ENCODE results near the gene FBXO30.
A peak's percentile ranks its signal among the peaks of the same experiment; 100 is the strongest.

FBXO30 gene

DNA sequence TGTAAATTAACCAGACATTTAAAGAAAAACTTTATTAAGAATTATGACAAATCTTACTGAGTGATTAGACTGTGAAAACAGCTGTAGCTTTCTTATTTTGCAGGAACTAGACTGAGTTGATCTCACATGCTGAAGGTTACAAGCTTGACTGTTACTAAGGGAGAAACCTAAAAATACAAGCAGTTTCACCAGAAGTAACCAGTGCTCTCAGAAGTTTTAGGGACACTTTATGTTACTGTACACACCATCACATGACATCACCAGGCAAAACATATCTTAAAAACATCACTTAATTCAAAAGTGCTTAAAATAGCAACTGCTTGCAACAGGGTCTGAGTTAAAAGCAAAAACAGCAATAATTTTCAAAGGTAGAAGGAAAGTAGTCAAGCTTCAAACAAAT, 5.4 kb downstream of the FBXO30 start:
- H3K79me1 ChIP-seq (replicated peaks; ENCODE audit: low read length, poor library complexity, severe bottlenecking) = peaks cover 9% of the 10 kb centered on the region

DNA sequence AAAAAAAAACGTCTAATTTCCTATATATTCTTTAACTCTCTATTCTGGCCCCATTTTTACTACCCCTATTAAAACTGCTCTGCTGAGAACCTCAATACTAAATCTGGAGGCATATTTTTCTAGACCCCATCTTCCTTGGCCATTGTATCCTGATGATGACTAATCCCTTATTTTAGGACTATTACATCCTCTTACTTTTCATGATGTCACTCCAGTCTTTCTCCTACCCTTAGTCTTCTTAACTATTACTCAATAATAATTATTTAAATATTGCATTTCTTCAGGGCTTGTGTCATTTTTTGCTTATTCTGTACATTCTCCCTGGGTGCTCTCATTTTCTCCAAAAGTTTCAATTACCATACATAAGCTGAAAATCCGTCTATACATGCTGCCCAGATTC, 6.4 kb downstream of the FBXO30 start:
- no peak overlapping the region for H2AFZ ChIP-seq (ENCODE audit: low read depth, low read length)
- no peak overlapping the region for H4K8ac ChIP-seq (ENCODE audit: low read length)
- peak; percentile 7 for DNase-seq
- H3K79me1 ChIP-seq (replicated peaks; ENCODE audit: low read length, poor library complexity, severe bottlenecking) = peaks cover 12% of the 10 kb centered on the region
- H2BK12ac ChIP-seq (ENCODE audit: low read length in 2 of 2) = no peak overlapping the region
- H2BK15ac ChIP-seq (ENCODE audit: low read depth, poor library complexity, severe bottlenecking) = no peak overlapping the region
- H2BK120ac ChIP-seq (ENCODE audit: low read depth, low read length) = no peak overlapping the region
- WGBS = 98% methylated on average over 1 of the region's 2 CpGs
- no peak overlapping the region for H4K91ac ChIP-seq (ENCODE audit: low read length)
- peaks cover 0 to 41% of the 10 kb centered on the region in 2 experiments for H3K36me3 ChIP-seq (ENCODE audit: control insufficient read depth in 1 of 2, insufficient read depth in 2 of 2, low read depth in 1 of 2, low read length in 2 of 2)
- H2BK5ac ChIP-seq (ENCODE audit: low read depth, low read length, poor library complexity, severe bottlenecking) = no peak overlapping the region
- H3K14ac ChIP-seq (ENCODE audit: low read length in 2 of 2) = no peak overlapping the region
- no peaks in the 10 kb centered on the region for H3K9me3 ChIP-seq (ENCODE audit: control insufficient read depth, low read length)
- no peaks in the 10 kb centered on the region for H3K27me3 ChIP-seq (ENCODE audit: control insufficient read depth in 1 of 2, insufficient read depth in 1 of 2, low read length in 2 of 2)
- H3K23ac ChIP-seq (ENCODE audit: low read length in 2 of 2) = no peak overlapping the region
- H2AK5ac ChIP-seq (ENCODE audit: low read length, severe bottlenecking) = no peak overlapping the region
- no peak overlapping the region for H3K9ac ChIP-seq (ENCODE audit: low read length)
- H3K18ac ChIP-seq (ENCODE audit: low read depth in 1 of 2, low read length in 2 of 2) = no peak overlapping the region
- no peak overlapping the region for H3K27ac ChIP-seq (ENCODE audit: low read length, poor library complexity, severe bottlenecking)
- H3K4me2 ChIP-seq (ENCODE audit: low read length, poor library complexity, severe bottlenecking) = no peak overlapping the region
- H3K4me1 ChIP-seq (ENCODE audit: control insufficient read depth, insufficient read depth, low read depth, low read length) = no peaks in the 10 kb centered on the region
- H3K4me3 ChIP-seq (ENCODE audit: insufficient read depth in 1 of 2, low read depth in 1 of 2, low read length in 2 of 2) = no peak overlapping the region
- no peak overlapping the region for H3K4ac ChIP-seq (ENCODE audit: low read depth in 1 of 2, low read length in 2 of 2)

More for the DNA sequence above, 5.4 kb downstream of the FBXO30 start:
- Histone ChIP-seq H3K4me1 (ENCODE audit: control insufficient read depth, insufficient read depth, low read depth, low read length) (no peaks in the 10 kb centered on the region), H3K27me3 (ENCODE audit: control insufficient read depth in 1 of 2, insufficient read depth in 1 of 2, low read length in 2 of 2) (no peaks in the 10 kb centered on the region), H3K14ac (ENCODE audit: low read length in 2 of 2) (no peak overlapping the region), H3K18ac (ENCODE audit: low read depth in 1 of 2, low read length in 2 of 2) (no peak overlapping the region), H3K36me3 (ENCODE audit: control insufficient read depth in 1 of 2, insufficient read depth in 2 of 2, low read depth in 1 of 2, low read length in 2 of 2) (peaks cover 0 to 31% of the 10 kb centered on the region in 2 experiments), H3K4me2 (ENCODE audit: low read length, poor library complexity, severe bottlenecking) (no peak overlapping the region), H4K8ac (ENCODE audit: low read length) (no peak overlapping the region), H3K4ac (ENCODE audit: low read depth in 1 of 2, low read length in 2 of 2) (no peak overlapping the region), H4K91ac (ENCODE audit: low read length) (no peak overlapping the region), H2BK5ac (ENCODE audit: low read depth, low read length, poor library complexity, severe bottlenecking) (no peak overlapping the region), H2BK15ac (ENCODE audit: low read depth, poor library complexity, severe bottlenecking) (no peak overlapping the region), H3K27ac (ENCODE audit: low read length, poor library complexity, severe bottlenecking) (no peak overlapping the region), H3K9me3 (ENCODE audit: control insufficient read depth, low read length) (no peaks in the 10 kb centered on the region), H3K23ac (ENCODE audit: low read length in 2 of 2) (no peak overlapping the region), H2BK120ac (ENCODE audit: low read depth, low read length) (no peak overlapping the region), H3K4me3 (ENCODE audit: insufficient read depth in 1 of 2, low read depth in 1 of 2, low read length in 2 of 2) (no peak overlapping the region), H3K9ac (ENCODE audit: low read length) (no peak overlapping the region), H2BK12ac (ENCODE audit: low read length in 2 of 2) (no peak overlapping the region), H2AK5ac (ENCODE audit: low read length, severe bottlenecking) (no peak overlapping the region), H2AFZ (ENCODE audit: low read depth, low read length) (no peak overlapping the region)
- DNase-seq = peak; percentile 29

DNA sequence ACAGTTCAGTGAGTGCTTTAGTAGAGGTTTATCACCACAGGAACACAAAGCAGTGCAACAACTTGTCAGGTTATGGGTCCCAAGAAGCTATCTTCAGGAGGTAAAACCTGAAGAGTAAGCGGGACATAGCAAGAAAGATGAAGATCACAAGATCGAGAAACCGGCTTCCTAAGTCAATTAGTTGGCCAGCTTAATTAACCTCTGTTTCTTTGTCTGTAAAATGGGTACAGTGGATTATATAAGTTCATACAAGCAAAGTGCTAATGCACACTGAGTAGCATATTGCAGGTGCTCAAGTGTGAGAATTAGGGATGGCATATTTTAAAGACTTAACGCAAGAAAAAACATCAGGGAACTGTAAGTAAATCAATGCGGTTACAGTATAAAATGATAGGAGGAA, 12.5 kb downstream of the FBXO30 start:
- no peak overlapping the region for H3K4me3 ChIP-seq (ENCODE audit: insufficient read depth in 1 of 2, low read depth in 1 of 2, low read length in 2 of 2)
- H3K27ac ChIP-seq (ENCODE audit: low read length, poor library complexity, severe bottlenecking) = no peak overlapping the region

DNA sequence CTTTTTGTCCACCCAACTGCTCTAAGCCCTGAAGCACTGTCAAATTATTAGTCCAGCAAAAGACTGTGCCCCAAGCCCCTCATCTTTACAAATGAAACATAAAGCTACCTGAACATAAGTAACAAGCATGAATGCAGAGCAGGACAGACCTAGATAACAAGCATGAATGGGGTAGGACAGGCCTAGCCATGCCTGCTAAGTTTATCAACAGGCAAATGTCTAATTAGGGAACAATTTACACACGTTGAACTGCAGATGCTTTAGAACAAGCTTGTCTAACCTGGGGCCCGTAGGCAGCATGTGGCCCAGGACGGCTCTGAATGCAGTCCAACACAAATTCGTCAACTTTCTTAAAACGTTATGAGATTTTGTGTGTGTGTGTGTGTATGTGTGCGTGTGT, 13.6 kb downstream of the FBXO30 start:
- Histone ChIP-seq H3K4me1 (ENCODE audit: control insufficient read depth, insufficient read depth, low read depth, low read length) (no peaks in the 10 kb centered on the region), H3K79me1 (replicated peaks; ENCODE audit: low read length, poor library complexity, severe bottlenecking) (peaks cover 25% of the 10 kb centered on the region), H3K23ac (ENCODE audit: low read length in 2 of 2) (no peak overlapping the region), H2BK120ac (ENCODE audit: low read depth, low read length) (no peak overlapping the region), H3K4me3 (ENCODE audit: insufficient read depth in 1 of 2, low read depth in 1 of 2, low read length in 2 of 2) (no peak overlapping the region), H3K9ac (ENCODE audit: low read length) (no peak overlapping the region), H2BK5ac (ENCODE audit: low read depth, low read length, poor library complexity, severe bottlenecking) (no peak overlapping the region), H2AFZ (ENCODE audit: low read depth, low read length) (no peak overlapping the region), H2BK12ac (ENCODE audit: low read length in 2 of 2) (no peak overlapping the region), H3K36me3 (ENCODE audit: control insufficient read depth in 1 of 2, insufficient read depth in 2 of 2, low read depth in 1 of 2, low read length in 2 of 2) (peaks cover 0 to 74% of the 10 kb centered on the region in 2 experiments), H3K14ac (ENCODE audit: low read length in 2 of 2) (no peak overlapping the region), H3K18ac (ENCODE audit: low read depth in 1 of 2, low read length in 2 of 2) (no peak overlapping the region), H2AK5ac (ENCODE audit: low read length, severe bottlenecking) (no peak overlapping the region), H4K8ac (ENCODE audit: low read length) (no peak overlapping the region), H3K9me3 (ENCODE audit: control insufficient read depth, low read length) (no peaks in the 10 kb centered on the region), H3K4ac (ENCODE audit: low read depth in 1 of 2, low read length in 2 of 2) (no peak overlapping the region), H2BK15ac (ENCODE audit: low read depth, poor library complexity, severe bottlenecking) (no peak overlapping the region), H3K27me3 (ENCODE audit: control insufficient read depth in 1 of 2, insufficient read depth in 1 of 2, low read length in 2 of 2) (no peaks in the 10 kb centered on the region), H4K91ac (ENCODE audit: low read length) (no peak overlapping the region), H3K4me2 (ENCODE audit: low read length, poor library complexity, severe bottlenecking) (no peak overlapping the region), H3K27ac (ENCODE audit: low read length, poor library complexity, severe bottlenecking) (no peak overlapping the region)
- DNase-seq = no peak
- 97% methylated on average over 6 of the region's 6 CpGs for WGBS

More for the DNA sequence above, 12.5 kb downstream of the FBXO30 start:
- Histone ChIP-seq H2AFZ (ENCODE audit: low read depth, low read length) (no peak overlapping the region), H3K4ac (ENCODE audit: low read depth in 1 of 2, low read length in 2 of 2) (no peak overlapping the region), H2BK5ac (ENCODE audit: low read depth, low read length, poor library complexity, severe bottlenecking) (no peak overlapping the region), H3K18ac (ENCODE audit: low read depth in 1 of 2, low read length in 2 of 2) (no peak overlapping the region), H3K9me3 (ENCODE audit: control insufficient read depth, low read length) (no peaks in the 10 kb centered on the region), H3K36me3 (ENCODE audit: control insufficient read depth in 1 of 2, insufficient read depth in 2 of 2, low read depth in 1 of 2, low read length in 2 of 2) (peaks cover 0 to 80% of the 10 kb centered on the region in 2 experiments), H3K14ac (ENCODE audit: low read length in 2 of 2) (no peak overlapping the region), H2BK15ac (ENCODE audit: low read depth, poor library complexity, severe bottlenecking) (no peak overlapping the region), H3K4me2 (ENCODE audit: low read length, poor library complexity, severe bottlenecking) (no peak overlapping the region), H3K4me1 (ENCODE audit: control insufficient read depth, insufficient read depth, low read depth, low read length) (no peaks in the 10 kb centered on the region), H3K79me1 (replicated peaks; ENCODE audit: low read length, poor library complexity, severe bottlenecking) (peaks cover 25% of the 10 kb centered on the region), H3K9ac (ENCODE audit: low read length) (no peak overlapping the region), H2BK12ac (ENCODE audit: low read length in 2 of 2) (no peak overlapping the region), H2BK120ac (ENCODE audit: low read depth, low read length) (no peak overlapping the region), H4K91ac (ENCODE audit: low read length) (no peak overlapping the region), H3K27me3 (ENCODE audit: control insufficient read depth in 1 of 2, insufficient read depth in 1 of 2, low read length in 2 of 2) (no peaks in the 10 kb centered on the region), H2AK5ac (ENCODE audit: low read length, severe bottlenecking) (no peak overlapping the region), H4K8ac (ENCODE audit: low read length) (no peak overlapping the region), H3K23ac (ENCODE audit: low read length in 2 of 2) (no peak overlapping the region)
- WGBS = 97% methylated on average over 5 of the region's 5 CpGs
- no peak for DNase-seq

All from mesenchymal stem cell (in vitro differentiated cells and primary cell).